Measurements from ENCODE around the gene TELO2.

TELO2 gene

GRCh38 chr16:1498899-1499676 is 5.9 kb downstream of the TELO2 start:
- no peak for DNase-seq (ENCODE audit: extremely low spot score)
- POLR2A ChIA-PET: no interaction called here
- CTCF ChIA-PET: no interaction called here
- no peak for TF ChIP-seq HDGF (IDR thresholded peaks at IDR 0.05; ENCODE audit: borderline replicate concordance)
- no peak for TF ChIP-seq NFRKB (IDR thresholded peaks at IDR 0.05)
- no peak for TF ChIP-seq TARDBP (IDR thresholded peaks at IDR 0.05)
- TF ChIP-seq SUZ12 (IDR thresholded peaks at IDR 0.05): no peak
- no peak for TF ChIP-seq FOXK2 (IDR thresholded peaks at IDR 0.05)
- TF ChIP-seq, protein P1, sequence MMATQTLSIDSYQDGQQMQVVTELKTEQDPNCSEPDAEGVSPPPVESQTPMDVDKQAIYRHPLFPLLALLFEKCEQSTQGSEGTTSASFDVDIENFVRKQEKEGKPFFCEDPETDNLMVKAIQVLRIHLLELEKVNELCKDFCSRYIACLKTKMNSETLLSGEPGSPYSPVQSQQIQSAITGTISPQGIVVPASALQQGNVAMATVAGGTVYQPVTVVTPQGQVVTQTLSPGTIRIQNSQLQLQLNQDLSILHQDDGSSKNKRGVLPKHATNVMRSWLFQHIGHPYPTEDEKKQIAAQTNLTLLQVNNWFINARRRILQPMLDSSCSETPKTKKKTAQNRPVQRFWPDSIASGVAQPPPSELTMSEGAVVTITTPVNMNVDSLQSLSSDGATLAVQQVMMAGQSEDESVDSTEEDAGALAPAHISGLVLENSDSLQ (IDR thresholded peaks at IDR 0.05): no peak
- no peak for TF ChIP-seq FOXA1 (IDR thresholded peaks at IDR 0.05)

GRCh38 chr16:1499756-1500464 is 6.8 kb downstream of the TELO2 start:
- no peak for TF ChIP-seq ARNT (IDR thresholded peaks at IDR 0.05)
- no peak for TF ChIP-seq TARDBP (IDR thresholded peaks at IDR 0.05)
- TF ChIP-seq ZNF384 (IDR thresholded peaks at IDR 0.05): no peak
- no peak for TF ChIP-seq FOXK2 (IDR thresholded peaks at IDR 0.05)
- TF ChIP-seq L3MBTL2 (conservative IDR thresholded peaks at IDR 0.05): no peak
- no peak for TF ChIP-seq FOXM1 (IDR thresholded peaks at IDR 0.05; ENCODE audit: borderline replicate concordance)
- no peak for TF ChIP-seq SP1 (IDR thresholded peaks at IDR 0.05)
- no peak for TF ChIP-seq SUZ12 (IDR thresholded peaks at IDR 0.05)
- no peak for TF ChIP-seq BHLHE40 (IDR thresholded peaks at IDR 0.05; ENCODE audit: borderline replicate concordance)
- TF ChIP-seq NFRKB (IDR thresholded peaks at IDR 0.05): no peak
- TF ChIP-seq CTBP1 (IDR thresholded peaks at IDR 0.05; ENCODE audit: borderline replicate concordance): no peak
- no peak for TF ChIP-seq ELF4 (IDR thresholded peaks at IDR 0.05)
- POLR2A ChIA-PET: no interaction called here
- CTCF ChIA-PET: no interaction called here
- DNase-seq (ENCODE audit: extremely low spot score): no peak

DNA sequence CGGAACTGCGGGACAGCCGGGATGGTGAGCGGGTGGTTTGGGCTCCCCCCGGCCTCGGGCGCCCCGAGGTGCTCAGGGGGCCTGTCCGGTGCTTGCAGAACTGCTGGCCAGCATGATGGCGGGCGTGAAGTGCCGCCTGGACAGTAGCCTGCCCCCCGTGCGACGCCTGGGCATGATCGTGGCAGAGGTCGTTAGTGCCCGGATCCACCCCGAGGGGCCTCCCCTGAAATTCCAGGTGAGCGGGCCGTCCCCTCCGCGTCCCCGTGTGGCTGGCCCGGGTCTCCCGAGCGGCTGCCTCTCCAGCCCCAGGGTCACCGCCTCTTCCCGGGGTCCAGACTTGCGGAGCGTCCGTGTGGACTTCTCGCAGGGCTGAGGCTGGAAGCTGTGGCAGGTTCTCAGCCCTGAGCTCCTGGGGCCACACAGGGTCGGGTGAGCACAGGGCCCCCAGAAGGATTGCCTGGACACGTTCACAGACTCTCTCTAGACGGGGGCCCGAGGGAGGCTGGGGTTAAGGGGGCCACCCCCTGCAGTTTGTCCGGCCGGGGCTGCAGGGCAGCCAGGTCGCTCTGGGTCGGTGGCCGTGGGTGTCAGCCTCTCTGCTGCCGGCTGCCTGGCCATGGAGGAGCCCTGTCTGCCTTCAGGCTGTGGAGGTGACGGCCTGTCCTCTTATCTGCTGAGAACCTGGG is 7.4 kb downstream of the TELO2 start:
- no peak for TF ChIP-seq ZNF384 (IDR thresholded peaks at IDR 0.05)
- TF ChIP-seq CTBP1 (IDR thresholded peaks at IDR 0.05; ENCODE audit: borderline replicate concordance): no peak
- TF ChIP-seq SP1 (IDR thresholded peaks at IDR 0.05): no peak
- TF ChIP-seq TARDBP (IDR thresholded peaks at IDR 0.05): no peak
- no peak for TF ChIP-seq BHLHE40 (IDR thresholded peaks at IDR 0.05; ENCODE audit: borderline replicate concordance)
- no peak for TF ChIP-seq FOXK2 (IDR thresholded peaks at IDR 0.05)
- TF ChIP-seq FOXM1 (IDR thresholded peaks at IDR 0.05; ENCODE audit: borderline replicate concordance): no peak
- TF ChIP-seq, protein P1 (IDR thresholded peaks at IDR 0.05): no peak
- no peak for TF ChIP-seq ELF4 (IDR thresholded peaks at IDR 0.05)
- ChIA-PET CTCF (no interaction called here), POLR2A (no interaction called here)
- DNase-seq (ENCODE audit: extremely low spot score): no peak

- POLR2A ChIA-PET: interaction anchor here (2.8 kb wide), 1 partner anchor 8 kb away, joined by 8 read pairs; the partner anchor contains the start of gene TELO2
Observed at GRCh38 chr16:1501630-1502029, 8.5 kb downstream of the TELO2 start.

DNA sequence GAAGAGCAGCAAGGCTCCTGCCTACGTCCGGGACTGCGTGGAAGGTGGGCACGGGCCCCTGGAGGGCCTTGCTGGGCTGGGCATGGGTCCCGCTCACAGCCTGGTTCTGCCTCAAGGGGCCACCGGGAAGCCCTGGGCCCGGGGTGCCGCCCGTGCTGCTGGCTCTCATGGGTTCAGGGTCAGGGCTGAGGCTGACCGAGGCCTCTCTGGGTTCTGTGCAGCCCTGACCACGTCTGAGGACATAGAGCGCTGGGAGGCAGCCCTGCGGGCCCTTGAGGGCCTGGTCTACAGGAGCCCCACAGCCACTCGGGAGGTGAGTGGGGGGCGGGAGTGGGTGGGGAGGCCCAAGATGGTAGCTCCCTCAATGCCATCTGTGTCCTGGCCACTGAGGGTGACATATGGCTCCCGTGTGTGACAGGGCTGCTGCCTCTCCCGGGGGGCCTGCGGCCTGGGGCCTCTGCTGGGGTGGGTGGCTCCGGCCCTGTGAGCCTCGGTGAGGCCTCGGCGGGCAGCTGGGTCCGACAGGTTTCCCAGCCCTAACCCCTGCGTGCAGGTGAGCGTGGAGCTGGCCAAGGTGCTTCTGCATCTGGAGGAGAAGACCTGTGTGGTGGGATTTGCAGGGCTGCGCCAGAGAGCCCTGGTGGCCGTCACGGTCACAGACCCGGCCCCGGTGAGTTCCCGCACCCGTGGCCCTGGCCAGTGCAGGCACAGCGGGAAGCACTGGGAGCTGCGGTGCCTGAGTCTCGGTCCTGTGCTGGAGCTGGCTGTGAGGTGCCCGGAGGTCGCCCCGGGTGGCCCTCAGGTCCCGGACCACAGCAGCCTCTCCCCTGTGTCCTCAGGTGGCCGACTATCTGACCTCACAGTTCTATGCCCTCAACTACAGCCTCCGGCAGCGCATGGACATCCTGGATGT is 9.2 kb downstream of the TELO2 start:
- TF ChIP-seq LEF1 (IDR thresholded peaks at IDR 0.05; ENCODE audit: borderline replicate concordance) (no peak), ZNF384 (IDR thresholded peaks at IDR 0.05) (no peak), ARNT (IDR thresholded peaks at IDR 0.05) (no peak), FOXA1 (IDR thresholded peaks at IDR 0.05) (no peak), FOXM1 (IDR thresholded peaks at IDR 0.05; ENCODE audit: borderline replicate concordance) (no peak)
- ChIA-PET CTCF (no interaction called here), POLR2A (interaction anchor here (2.8 kb wide), 1 partner anchor 9 kb away, joined by 8 read pairs; the partner anchor contains the start of gene TELO2)
- DNase-seq (ENCODE audit: extremely low spot score): no peak

More at GRCh38 chr16:1501630-1502029, 8.5 kb downstream of the TELO2 start:
- no peak for DNase-seq (ENCODE audit: extremely low spot score)
- TF ChIP-seq FOXM1 (IDR thresholded peaks at IDR 0.05; ENCODE audit: borderline replicate concordance) (no peak), SP1 (IDR thresholded peaks at IDR 0.05) (no peak), CTBP1 (IDR thresholded peaks at IDR 0.05; ENCODE audit: borderline replicate concordance) (no peak), BHLHE40 (IDR thresholded peaks at IDR 0.05; ENCODE audit: borderline replicate concordance) (no peak), LEF1 (IDR thresholded peaks at IDR 0.05; ENCODE audit: borderline replicate concordance) (no peak), L3MBTL2 (conservative IDR thresholded peaks at IDR 0.05) (no peak), NFRKB (IDR thresholded peaks at IDR 0.05) (no peak)
- CTCF ChIA-PET: no interaction called here
